ENCODE results near the gene IPCEF1. TPM values are rescaled to one million over a fixed set of nuclear protein-coding genes. Genes with fewer than 3 reads are reported as not detected.
"Not testable (repeated sequence)": the region's sequence is repeated elsewhere in the genome, so short reads cannot be mapped to it uniquely, and the experiment has no call there.

IPCEF1 gene
- total RNA-seq, 2 experiments from 2014 or later = 10.5 to 14.2 TPM

GRCh38 chr6:154325142-154325541, 31.5 kb downstream of the IPCEF1 start:
- intact Hi-C loops (cut with micrococcal nuclease) = no loop called here
- H3K36me3 Mint-ChIP-seq = no peaks in the 10 kb centered on the region
- POLR2A ChIA-PET = no interaction called here
- DNase-seq = no peak
- no peak overlapping the region for H3K4me3 Mint-ChIP-seq
- H3K27ac Mint-ChIP-seq = no peak overlapping the region
- peaks cover 4% of the 10 kb centered on the region for H3K4me1 Mint-ChIP-seq (ENCODE audit: low read depth)
- H3K27me3 Mint-ChIP-seq = peaks cover 1% of the 10 kb centered on the region
- CTCF ChIA-PET = interaction anchor here (1.1 kb wide), 1 partner anchor 10 kb away, joined by 3 read pairs; no protein-coding TSS in a partner anchor
- no peaks in the 10 kb centered on the region for H3K9me3 Mint-ChIP-seq

- CTCF ChIA-PET = no interaction called here
- POLR2A ChIA-PET = no interaction called here
- no peak overlapping the region for H3K27ac Mint-ChIP-seq
- no peaks in the 10 kb centered on the region for H3K4me1 Mint-ChIP-seq (ENCODE audit: low read depth)
- DNase-seq = no peak
- H3K36me3 Mint-ChIP-seq = no peaks in the 10 kb centered on the region
- peaks cover 2% of the 10 kb centered on the region for H3K27me3 Mint-ChIP-seq
- intact Hi-C loops (cut with micrococcal nuclease) = no loop called here
- no peaks in the 10 kb centered on the region for H3K9me3 Mint-ChIP-seq
- H3K4me3 Mint-ChIP-seq = no peak overlapping the region
Observed at GRCh38 chr6:154320181-154320580, 36.4 kb downstream of the IPCEF1 start.

- Mint-ChIP-seq H3K4me3 (no peak overlapping the region), H3K9me3 (no peaks in the 10 kb centered on the region), H3K27ac (no peak overlapping the region), H3K27me3 (peaks cover 2% of the 10 kb centered on the region), H3K36me3 (no peaks in the 10 kb centered on the region), H3K4me1 (ENCODE audit: low read depth) (no peaks in the 10 kb centered on the region)
- DNase-seq = no peak
- ChIA-PET CTCF (no interaction called here), POLR2A (no interaction called here)
- intact Hi-C loops (cut with micrococcal nuclease) = no loop called here
Observed at GRCh38 chr6:154319231-154319858, 37.3 kb downstream of the IPCEF1 start.

GRCh38 chr6:154318721-154319120, 37.9 kb downstream of the IPCEF1 start:
- no peak for DNase-seq
- Mint-ChIP-seq H3K9me3 (no peaks in the 10 kb centered on the region), H3K36me3 (no peaks in the 10 kb centered on the region), H3K27ac (no peak overlapping the region), H3K4me1 (ENCODE audit: low read depth) (no peaks in the 10 kb centered on the region), H3K27me3 (peaks cover 2% of the 10 kb centered on the region), H3K4me3 (no peak overlapping the region)
- ChIA-PET POLR2A (no interaction called here), CTCF (no interaction called here)
- intact Hi-C loops (cut with micrococcal nuclease) = no loop called here

GRCh38 chr6:154316131-154316530, 40.5 kb downstream of the IPCEF1 start:
- intact Hi-C loops (cut with micrococcal nuclease) = no loop called here
- ChIA-PET CTCF (no interaction called here), POLR2A (no interaction called here)
- H3K27me3 Mint-ChIP-seq = peaks cover 2% of the 10 kb centered on the region
- no peaks in the 10 kb centered on the region for H3K36me3 Mint-ChIP-seq
- H3K4me3 Mint-ChIP-seq = no peak overlapping the region
- no peak for DNase-seq
- H3K4me1 Mint-ChIP-seq (ENCODE audit: low read depth) = no peaks in the 10 kb centered on the region
- H3K27ac Mint-ChIP-seq = no peak overlapping the region
- H3K9me3 Mint-ChIP-seq = no peaks in the 10 kb centered on the region

GRCh38 chr6:154314084-154314483, 42.5 kb downstream of the IPCEF1 start:
- Mint-ChIP-seq H3K9me3 (no peaks in the 10 kb centered on the region), H3K4me1 (ENCODE audit: low read depth) (no peaks in the 10 kb centered on the region), H3K27me3 (peaks cover 6% of the 10 kb centered on the region), H3K27ac (no peak overlapping the region), H3K4me3 (no peak overlapping the region), H3K36me3 (no peaks in the 10 kb centered on the region)
- ChIA-PET CTCF (no interaction called here), POLR2A (no interaction called here)
- intact Hi-C loops (cut with micrococcal nuclease) = no loop called here
- no peak for DNase-seq

GRCh38 chr6:154308986-154309385, 47.6 kb downstream of the IPCEF1 start:
- ChIA-PET POLR2A (no interaction called here), CTCF (no interaction called here)
- H3K36me3 Mint-ChIP-seq = no peaks in the 10 kb centered on the region
- no peak for DNase-seq
- H3K27me3 Mint-ChIP-seq = peaks cover 5% of the 10 kb centered on the region
- no peaks in the 10 kb centered on the region for H3K4me1 Mint-ChIP-seq (ENCODE audit: low read depth)
- intact Hi-C loops (cut with micrococcal nuclease) = no loop called here
- H3K27ac Mint-ChIP-seq = no peak overlapping the region
- no peaks in the 10 kb centered on the region for H3K9me3 Mint-ChIP-seq
- no peak overlapping the region for H3K4me3 Mint-ChIP-seq

GRCh38 chr6:154307696-154308425, 48.7 kb downstream of the IPCEF1 start:
- Mint-ChIP-seq H3K4me3 (no peak overlapping the region), H3K27ac (no peak overlapping the region), H3K9me3 (no peaks in the 10 kb centered on the region), H3K27me3 (peaks cover 5% of the 10 kb centered on the region), H3K36me3 (no peaks in the 10 kb centered on the region), H3K4me1 (ENCODE audit: low read depth) (no peaks in the 10 kb centered on the region)
- ChIA-PET POLR2A (no interaction called here), CTCF (no interaction called here)
- no peak for DNase-seq
- intact Hi-C loops (cut with micrococcal nuclease) = no loop called here

- H3K4me1 Mint-ChIP-seq (ENCODE audit: low read depth); H3K36me3 Mint-ChIP-seq; H3K4me3 Mint-ChIP-seq; H3K27me3 Mint-ChIP-seq; CTCF ChIA-PET; H3K27ac Mint-ChIP-seq; H3K9me3 Mint-ChIP-seq; DNase-seq; intact Hi-C loops (cut with micrococcal nuclease); POLR2A ChIA-PET: not testable (repeated sequence)
Observed at GRCh38 chr6:154307147-154307546, 49.5 kb downstream of the IPCEF1 start.

GRCh38 chr6:154306696-154307095, 49.9 kb downstream of the IPCEF1 start:
- Mint-ChIP-seq H3K4me3 (no peak overlapping the region), H3K9me3 (no peaks in the 10 kb centered on the region), H3K27ac (no peak overlapping the region), H3K4me1 (ENCODE audit: low read depth) (peaks cover 7% of the 10 kb centered on the region), H3K27me3 (peaks cover 5% of the 10 kb centered on the region), H3K36me3 (no peaks in the 10 kb centered on the region)
- no peak for DNase-seq
- POLR2A ChIA-PET = no interaction called here
- CTCF ChIA-PET = no interaction called here
- intact Hi-C loops (cut with micrococcal nuclease) = no loop called here

GRCh38 chr6:154304191-154304590, 52.4 kb downstream of the IPCEF1 start:
- POLR2A ChIA-PET = no interaction called here
- intact Hi-C loops (cut with micrococcal nuclease) = no loop called here
- no peak overlapping the region for H3K27ac Mint-ChIP-seq
- CTCF ChIA-PET = no interaction called here
- no peaks in the 10 kb centered on the region for H3K36me3 Mint-ChIP-seq
- H3K9me3 Mint-ChIP-seq = no peaks in the 10 kb centered on the region
- H3K4me3 Mint-ChIP-seq = no peak overlapping the region
- peaks cover 3% of the 10 kb centered on the region for H3K27me3 Mint-ChIP-seq
- no peak for DNase-seq
- peaks cover 7% of the 10 kb centered on the region for H3K4me1 Mint-ChIP-seq (ENCODE audit: low read depth)

GRCh38 chr6:154303642-154304041, 53.0 kb downstream of the IPCEF1 start:
- H3K27me3 Mint-ChIP-seq; H3K36me3 Mint-ChIP-seq; H3K4me3 Mint-ChIP-seq; POLR2A ChIA-PET; DNase-seq; intact Hi-C loops (cut with micrococcal nuclease); H3K9me3 Mint-ChIP-seq; CTCF ChIA-PET; H3K27ac Mint-ChIP-seq; H3K4me1 Mint-ChIP-seq (ENCODE audit: low read depth): not testable (repeated sequence)

Data from activated CD4-positive, alpha-beta memory T cell treated with anti-CD3 and anti-CD28 coated beads for 36 hours (primary cell).